Activated T-cell treated with anti-CD3 and anti-CD28 coated beads for 48 hours (primary cell): ENCODE data around the gene DTNB.
"Not testable (repeated sequence)": the region's sequence is repeated elsewhere in the genome, so short reads cannot be mapped to it uniquely, and the experiment has no call there.

Experiments used
- DNase-seq: peaks from one replicate; pipeline ENCODE4 v3.0.0-alpha.2; 2020; ENCODE audit warnings: low read depth

DTNB gene

GRCh38 chr2:25620711-25621110 is 52.7 kb downstream of the DTNB start:
- no peak for DNase-seq

- no peak for DNase-seq
These were observed 53.3 kb downstream of the DTNB start for GRCh38 chr2:25620077-25620476.

- DNase-seq: no peak
These were observed 54.2 kb downstream of the DTNB start for GRCh38 chr2:25619185-25619584.

- no peak for DNase-seq
These were observed 54.7 kb downstream of the DTNB start for GRCh38 chr2:25618676-25619075.

GRCh38 chr2:25617948-25618646 is 55.3 kb downstream of the DTNB start:
- no peak for DNase-seq

GRCh38 chr2:25615920-25616319 is 57.5 kb downstream of the DTNB start:
- no peak for DNase-seq

GRCh38 chr2:25615386-25615785 is 58.0 kb downstream of the DTNB start:
- DNase-seq: no peak

- no peak for DNase-seq
These were observed 58.7 kb downstream of the DTNB start for GRCh38 chr2:25614711-25615110.

GRCh38 chr2:25608718-25609117 is 64.7 kb downstream of the DTNB start:
- DNase-seq: no peak

GRCh38 chr2:25606892-25607291 is 66.5 kb downstream of the DTNB start:
- no peak for DNase-seq

- DNase-seq: no peak
These were observed 71.0 kb downstream of the DTNB start for GRCh38 chr2:25602333-25602723.

- DNase-seq: not testable (repeated sequence)
These were observed 71.6 kb downstream of the DTNB start for GRCh38 chr2:25601711-25602332.

- no peak for DNase-seq
These were observed 74.5 kb downstream of the DTNB start for GRCh38 chr2:25598911-25599310.

- no peak for DNase-seq
These were observed 75.0 kb downstream of the DTNB start for GRCh38 chr2:25598332-25598731.

GRCh38 chr2:25597881-25598280 is 75.5 kb downstream of the DTNB start:
- DNase-seq: no peak

- DNase-seq: no peak
These were observed 76.7 kb downstream of the DTNB start for GRCh38 chr2:25596516-25597244.

- no peak for DNase-seq
These were observed 78.0 kb downstream of the DTNB start for GRCh38 chr2:25595393-25595792.

- DNase-seq: no peak
These were observed 78.4 kb downstream of the DTNB start for GRCh38 chr2:25594991-25595390.

- DNase-seq: no peak
These were observed 80.5 kb downstream of the DTNB start for GRCh38 chr2:25592766-25593292.

GRCh38 chr2:25590921-25591505 is 82.4 kb downstream of the DTNB start:
- DNase-seq: no peak

- no peak for DNase-seq
These were observed 83.6 kb downstream of the DTNB start for GRCh38 chr2:25589676-25590205.

GRCh38 chr2:25588576-25588975 is 84.8 kb downstream of the DTNB start:
- no peak for DNase-seq
